GM23338 (cell line): ENCODE results near the gene PARD3. TPM values are rescaled to one million over a fixed set of nuclear protein-coding genes. Genes with fewer than 3 reads are reported as not detected.

Experiments
- ATAC-seq: fragments of 200-7000 bp; cut with Tn5 transposase; 3 replicates; pipeline ENCODE4 v1.9.1; 2020
- DNase-seq: peaks from one replicate; pipeline ENCODE4 v3.0.0-alpha.2; 2015; ENCODE audit warnings: low spot score
- H2AFZ ChIP-seq: fragments of 200-600 bp; sonication (generic); 2 replicates; pipeline ENCODE4 v1.8.0; 2016; ENCODE audit warnings: antibody characterized with exemption, mild to moderate bottlenecking, moderate library complexity
- H3F3A ChIP-seq: fragments of 200-600 bp; sonication (generic); replicated peaks from 2 replicates; pipeline ENCODE4 v1.8.0; 2017; ENCODE audit warnings: antibody characterized with exemption, mixed run types, low read depth
- H3K27ac ChIP-seq: fragments of 200-600 bp; sonication (generic); 2 replicates; pipeline ENCODE4 v1.6.1; 2016; ENCODE audit warnings: low read depth
- H3K27me3 ChIP-seq: fragments of 200-600 bp; sonication (generic); 2 replicates; pipeline ENCODE4 v1.8.0; 2016; ENCODE audit warnings: mild to moderate bottlenecking, mixed run types, moderate library complexity; ENCODE audit not compliant: insufficient read depth
- H3K36me3 ChIP-seq: fragments of 200-600 bp; sonication (generic); 2 replicates; pipeline ENCODE4 v1.8.0; 2016; ENCODE audit warnings: mild to moderate bottlenecking; ENCODE audit not compliant: insufficient read depth
- H3K4me1 ChIP-seq: fragments of 200-600 bp; sonication (generic); 2 replicates; pipeline ENCODE4 v1.8.0; 2016; ENCODE audit warnings: mild to moderate bottlenecking, moderate library complexity; ENCODE audit not compliant: insufficient read depth
- H3K4me2 ChIP-seq: fragments of 200-600 bp; sonication (generic); 2 replicates; pipeline ENCODE4 v1.7.1; 2017; ENCODE audit warnings: mixed run types
- H3K4me3 ChIP-seq: fragments of 200-600 bp; sonication (generic); 2 replicates; pipeline ENCODE4 v1.6.1; 2016; ENCODE audit warnings: mixed run types
- H3K79me2 ChIP-seq: fragments of 200-600 bp; sonication (generic); replicated peaks from 2 replicates; pipeline ENCODE4 v1.8.0; 2017; ENCODE audit warnings: mild to moderate bottlenecking; ENCODE audit not compliant: insufficient read depth
- H3K9me2 ChIP-seq: fragments of 200-600 bp; sonication (generic); 2 replicates; pipeline ENCODE4 v1.8.0; 2017; ENCODE audit not compliant: insufficient read depth
- H4K20me1 ChIP-seq: fragments of 200-600 bp; sonication (generic); replicated peaks from 2 replicates; pipeline ENCODE4 v1.8.0; 2017; ENCODE audit warnings: mild to moderate bottlenecking; ENCODE audit not compliant: insufficient read depth
- H3K27ac Mint-ChIP-seq: 2 replicates; pipeline ENCODE4 v1.8.0; 2020; ENCODE audit warnings: inconsistent platforms, mild to moderate bottlenecking, moderate library complexity, mixed read lengths
- H3K27me3 Mint-ChIP-seq: 3 replicates; pipeline ENCODE4 v1.8.0; 2022; ENCODE audit warnings: low read depth, mild to moderate bottlenecking, moderate library complexity, mixed read lengths, inconsistent platforms; ENCODE audit not compliant: insufficient read depth, poor library complexity
- H3K36me3 Mint-ChIP-seq: 3 replicates; pipeline ENCODE4 v1.8.0; 2021; ENCODE audit warnings: low read depth, mild to moderate bottlenecking, inconsistent platforms, moderate library complexity, mixed read lengths
- H3K4me1 Mint-ChIP-seq: 3 replicates; pipeline ENCODE4 v1.8.0; 2020; ENCODE audit warnings: mild to moderate bottlenecking, inconsistent platforms, mixed read lengths
- H3K4me3 Mint-ChIP-seq: 3 replicates; pipeline ENCODE4 v1.8.0; 2021; ENCODE audit warnings: moderate library complexity, mild to moderate bottlenecking, inconsistent platforms, mixed read lengths
- H3K9me3 Mint-ChIP-seq: 3 replicates; pipeline ENCODE4 v1.8.0; 2020; ENCODE audit warnings: moderate library complexity, mild to moderate bottlenecking, inconsistent platforms, mixed read lengths
- CREB1 ChIP-seq: fragments of 250-450 bp; sonication (Bioruptor Pico); IDR thresholded peaks from 2 replicates; pipeline ENCODE4 v1.5.0; 2020; ENCODE audit warnings: low read depth, mild to moderate bottlenecking, moderate library complexity
- EZH2 ChIP-seq: fragments of 200-600 bp; sonication (generic); IDR thresholded peaks from one replicate; pipeline ENCODE4 v1.8.0; 2017; ENCODE audit warnings: antibody characterized with exemption, mild to moderate bottlenecking, low read depth; ENCODE audit not compliant: unreplicated experiment
- EZH2phosphoT487 ChIP-seq: fragments of 200-600 bp; sonication (generic); IDR thresholded peaks from one replicate; pipeline ENCODE4 v1.8.1; 2018; ENCODE audit warnings: antibody characterized with exemption; ENCODE audit not compliant: unreplicated experiment
- JUNB ChIP-seq: IDR thresholded peaks from one replicate; pipeline ENCODE4 v1.6.1; 2016; ENCODE audit warnings: antibody characterized with exemption; ENCODE audit not compliant: unreplicated experiment
- POLR2AphosphoS5 ChIP-seq: IDR thresholded peaks from 2 replicates; pipeline ENCODE4 v1.6.1; 2016; ENCODE audit warnings: antibody characterized with exemption, low read depth
- STAT1 ChIP-seq: IDR thresholded peaks from one replicate; pipeline ENCODE4 v1.6.1; 2016; ENCODE audit warnings: antibody characterized with exemption; ENCODE audit not compliant: unreplicated experiment
- ZNF331 ChIP-seq: fragments of 250-450 bp; sonication (Bioruptor Pico); IDR thresholded peaks from 2 replicates; pipeline ENCODE4 v1.5.0; 2020; ENCODE audit warnings: low read depth, mild to moderate bottlenecking, moderate library complexity
- polyA plus RNA-seq: library from polyadenylated mRNA; unstranded; fragments of >200 nt; fragmentation: Nextera tagmentation; extraction: Ambion mirVana; gene quantifications from 2 replicates; pipeline ENCODE4 v1.2.1, GENCODE V29; 2016
- total RNA-seq: library from RNA; depleted of rRNA; stranded (reverse); fragments of >200 nt; shearing (Covaris generic); gene quantifications from 2 replicates; pipeline ENCODE4 v1.2.3, GENCODE V29; 2014
- TF ChIP-seq, protein P1 (sequence below): fragments of 250-450 bp; sonication (Bioruptor Pico); IDR thresholded peaks from 2 replicates; pipeline ENCODE4 v1.5.0; 2020; ENCODE audit warnings: mild to moderate bottlenecking, moderate library complexity
- TF ChIP-seq, protein P2 (sequence below): IDR thresholded peaks from 2 replicates; pipeline ENCODE4 v1.6.1; 2016; ENCODE audit warnings: antibody characterized with exemption

The PARD3 gene
- total and polyA plus RNA-seq, 2 experiments from 2014 or later: 30.2 to 51.4 TPM

DNA sequence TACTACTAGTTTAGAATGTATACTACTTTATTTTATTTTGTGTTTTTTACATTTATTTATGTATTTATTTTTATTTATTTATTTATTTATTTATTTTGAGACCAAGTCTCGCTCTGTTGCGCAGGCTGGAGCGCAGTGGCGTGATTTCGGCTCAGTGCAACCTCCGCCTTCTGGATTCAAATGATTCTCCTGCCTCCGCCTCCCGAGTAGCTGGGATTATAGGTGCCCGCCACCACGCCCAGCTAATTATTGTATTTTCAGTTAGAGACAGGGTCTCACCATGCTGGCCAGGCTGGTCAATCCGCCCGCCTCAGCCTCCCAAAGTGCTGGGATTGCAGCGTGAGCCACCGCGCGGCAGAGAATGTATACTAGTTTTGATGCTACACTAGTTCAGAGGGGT is 2.0 kb upstream of the PARD3 start (continued):
- TF ChIP-seq, protein P1, sequence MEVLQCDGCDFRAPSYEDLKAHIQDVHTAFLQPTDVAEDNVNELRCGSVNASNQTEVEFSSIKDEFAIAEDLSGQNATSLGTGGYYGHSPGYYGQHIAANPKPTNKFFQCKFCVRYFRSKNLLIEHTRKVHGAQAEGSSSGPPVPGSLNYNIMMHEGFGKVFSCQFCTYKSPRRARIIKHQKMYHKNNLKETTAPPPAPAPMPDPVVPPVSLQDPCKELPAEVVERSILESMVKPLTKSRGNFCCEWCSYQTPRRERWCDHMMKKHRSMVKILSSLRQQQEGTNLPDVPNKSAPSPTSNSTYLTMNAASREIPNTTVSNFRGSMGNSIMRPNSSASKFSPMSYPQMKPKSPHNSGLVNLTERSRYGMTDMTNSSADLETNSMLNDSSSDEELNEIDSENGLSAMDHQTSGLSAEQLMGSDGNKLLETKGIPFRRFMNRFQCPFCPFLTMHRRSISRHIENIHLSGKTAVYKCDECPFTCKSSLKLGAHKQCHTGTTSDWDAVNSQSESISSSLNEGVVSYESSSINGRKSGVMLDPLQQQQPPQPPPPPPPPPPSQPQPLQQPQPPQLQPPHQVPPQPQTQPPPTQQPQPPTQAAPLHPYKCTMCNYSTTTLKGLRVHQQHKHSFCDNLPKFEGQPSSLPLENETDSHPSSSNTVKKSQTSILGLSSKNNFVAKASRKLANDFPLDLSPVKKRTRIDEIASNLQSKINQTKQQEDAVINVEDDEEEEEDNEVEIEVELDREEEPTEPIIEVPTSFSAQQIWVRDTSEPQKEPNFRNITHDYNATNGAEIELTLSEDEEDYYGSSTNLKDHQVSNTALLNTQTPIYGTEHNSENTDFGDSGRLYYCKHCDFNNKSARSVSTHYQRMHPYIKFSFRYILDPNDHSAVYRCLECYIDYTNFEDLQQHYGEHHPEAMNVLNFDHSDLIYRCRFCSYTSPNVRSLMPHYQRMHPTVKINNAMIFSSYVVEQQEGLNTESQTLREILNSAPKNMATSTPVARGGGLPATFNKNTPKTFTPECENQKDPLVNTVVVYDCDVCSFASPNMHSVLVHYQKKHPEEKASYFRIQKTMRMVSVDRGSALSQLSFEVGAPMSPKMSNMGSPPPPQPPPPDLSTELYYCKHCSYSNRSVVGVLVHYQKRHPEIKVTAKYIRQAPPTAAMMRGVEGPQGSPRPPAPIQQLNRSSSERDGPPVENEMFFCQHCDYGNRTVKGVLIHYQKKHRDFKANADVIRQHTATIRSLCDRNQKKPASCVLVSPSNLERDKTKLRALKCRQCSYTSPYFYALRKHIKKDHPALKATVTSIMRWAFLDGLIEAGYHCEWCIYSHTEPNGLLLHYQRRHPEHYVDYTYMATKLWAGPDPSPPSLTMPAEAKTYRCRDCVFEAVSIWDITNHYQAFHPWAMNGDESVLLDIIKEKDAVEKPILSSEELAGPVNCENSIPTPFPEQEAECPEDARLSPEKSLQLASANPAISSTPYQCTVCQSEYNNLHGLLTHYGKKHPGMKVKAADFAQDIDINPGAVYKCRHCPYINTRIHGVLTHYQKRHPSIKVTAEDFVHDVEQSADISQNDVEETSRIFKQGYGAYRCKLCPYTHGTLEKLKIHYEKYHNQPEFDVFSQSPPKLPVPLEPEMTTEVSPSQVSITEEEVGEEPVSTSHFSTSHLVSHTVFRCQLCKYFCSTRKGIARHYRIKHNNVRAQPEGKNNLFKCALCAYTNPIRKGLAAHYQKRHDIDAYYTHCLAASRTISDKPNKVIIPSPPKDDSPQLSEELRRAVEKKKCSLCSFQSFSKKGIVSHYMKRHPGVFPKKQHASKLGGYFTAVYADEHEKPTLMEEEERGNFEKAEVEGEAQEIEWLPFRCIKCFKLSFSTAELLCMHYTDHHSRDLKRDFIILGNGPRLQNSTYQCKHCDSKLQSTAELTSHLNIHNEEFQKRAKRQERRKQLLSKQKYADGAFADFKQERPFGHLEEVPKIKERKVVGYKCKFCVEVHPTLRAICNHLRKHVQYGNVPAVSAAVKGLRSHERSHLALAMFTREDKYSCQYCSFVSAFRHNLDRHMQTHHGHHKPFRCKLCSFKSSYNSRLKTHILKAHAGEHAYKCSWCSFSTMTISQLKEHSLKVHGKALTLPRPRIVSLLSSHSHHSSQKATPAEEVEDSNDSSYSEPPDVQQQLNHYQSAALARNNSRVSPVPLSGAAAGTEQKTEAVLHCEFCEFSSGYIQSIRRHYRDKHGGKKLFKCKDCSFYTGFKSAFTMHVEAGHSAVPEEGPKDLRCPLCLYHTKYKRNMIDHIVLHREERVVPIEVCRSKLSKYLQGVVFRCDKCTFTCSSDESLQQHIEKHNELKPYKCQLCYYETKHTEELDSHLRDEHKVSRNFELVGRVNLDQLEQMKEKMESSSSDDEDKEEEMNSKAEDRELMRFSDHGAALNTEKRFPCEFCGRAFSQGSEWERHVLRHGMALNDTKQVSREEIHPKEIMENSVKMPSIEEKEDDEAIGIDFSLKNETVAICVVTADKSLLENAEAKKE (CRISPR knock-in tag): no peak
- TF ChIP-seq STAT1 (no peak), ZNF331 (no peak), POLR2AphosphoS5 (no peak), JUNB (no peak), EZH2 (no peak), CREB1 (CRISPR knock-in tag) (no peak), EZH2phosphoT487 (no peak)
- TF ChIP-seq, protein P2, sequence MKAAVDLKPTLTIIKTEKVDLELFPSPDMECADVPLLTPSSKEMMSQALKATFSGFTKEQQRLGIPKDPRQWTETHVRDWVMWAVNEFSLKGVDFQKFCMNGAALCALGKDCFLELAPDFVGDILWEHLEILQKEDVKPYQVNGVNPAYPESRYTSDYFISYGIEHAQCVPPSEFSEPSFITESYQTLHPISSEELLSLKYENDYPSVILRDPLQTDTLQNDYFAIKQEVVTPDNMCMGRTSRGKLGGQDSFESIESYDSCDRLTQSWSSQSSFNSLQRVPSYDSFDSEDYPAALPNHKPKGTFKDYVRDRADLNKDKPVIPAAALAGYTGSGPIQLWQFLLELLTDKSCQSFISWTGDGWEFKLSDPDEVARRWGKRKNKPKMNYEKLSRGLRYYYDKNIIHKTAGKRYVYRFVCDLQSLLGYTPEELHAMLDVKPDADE: no peak

DNA sequence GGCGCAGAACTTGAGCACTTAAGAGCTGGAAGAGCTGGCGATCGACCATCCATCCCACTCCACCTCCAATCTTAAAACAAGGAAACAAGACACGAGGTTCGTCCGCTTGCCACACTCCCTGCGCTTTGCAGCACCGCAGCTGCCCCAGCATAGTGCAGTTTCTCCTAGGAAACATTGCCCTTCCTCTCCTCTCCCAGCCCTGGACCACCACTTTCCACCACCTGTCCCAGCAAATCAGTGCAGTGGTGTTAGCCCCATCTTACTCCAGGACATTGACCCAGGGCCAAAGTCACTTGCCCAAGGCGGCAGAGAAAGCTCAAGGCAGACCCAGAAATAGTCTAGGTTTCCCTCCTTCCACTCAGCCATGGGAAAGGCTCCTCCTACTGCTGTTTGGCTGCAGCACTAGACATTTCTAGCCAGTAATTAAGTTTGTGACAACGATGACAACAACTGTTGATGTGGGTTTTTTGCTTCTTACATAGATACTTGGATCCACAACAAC is 1.5 kb upstream of the PARD3 start:
- H3K27ac Mint-ChIP-seq: no peak overlapping the region
- peaks cover 36% of the 10 kb centered on the region for H3K27me3 Mint-ChIP-seq
- peaks cover 25% of the 10 kb centered on the region for H3K27me3 ChIP-seq
- H3K4me2 ChIP-seq: peak overlapping the region; percentile 92
- H3K27ac ChIP-seq: no peak overlapping the region
- DNase-seq: peak; percentile 56
- peaks cover 24% of the 10 kb centered on the region for H3K4me1 ChIP-seq
- peaks cover 28% of the 10 kb centered on the region for H3K79me2 ChIP-seq
- no peaks in the 10 kb centered on the region for H3K36me3 ChIP-seq
- no peaks in the 10 kb centered on the region for H3K36me3 Mint-ChIP-seq
- H3F3A ChIP-seq: 0 out of 2 replicates have a peak, but pooled peaks cover 3% of the 10 kb centered on the region
- H3K4me3 Mint-ChIP-seq: peak overlapping the region; percentile 86
- TF ChIP-seq, protein P1 (CRISPR knock-in tag): no peak
- ATAC-seq: peak; percentile 7
- peak overlapping the region; percentile 92 for H2AFZ ChIP-seq
- H3K9me3 Mint-ChIP-seq: no peaks in the 10 kb centered on the region
- peak overlapping the region; percentile 84 for H3K4me3 ChIP-seq
- peaks cover 29% of the 10 kb centered on the region for H3K4me1 Mint-ChIP-seq
- H3K9me2 ChIP-seq: no peaks in the 10 kb centered on the region
- peaks cover 24% of the 10 kb centered on the region for H4K20me1 ChIP-seq
